Measurements from ENCODE around the gene RBM47.
"Not testable (repeated sequence)": the region's sequence is repeated elsewhere in the genome, so short reads cannot be mapped to it uniquely, and the experiment has no call there.

Gene RBM47

DNA sequence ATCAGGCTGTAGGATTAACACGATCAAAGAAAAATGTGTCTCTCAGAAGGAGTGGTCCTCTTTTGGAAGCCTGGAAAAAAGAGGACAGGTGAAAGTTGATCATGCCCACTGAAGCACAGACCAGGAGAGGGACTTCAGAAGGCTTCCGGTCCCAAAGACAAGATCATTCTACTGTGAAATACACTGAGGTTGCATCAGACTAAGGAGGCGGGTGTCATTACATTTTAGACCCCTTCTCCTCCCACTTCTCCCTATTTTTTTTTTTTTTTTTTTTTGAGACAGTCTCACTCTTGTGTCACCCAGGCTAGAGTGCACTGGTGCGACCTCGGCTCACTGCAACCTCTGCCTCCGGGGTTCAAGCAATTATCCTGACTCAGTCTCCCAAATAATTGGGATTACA lies 67.5 kb downstream of the RBM47 start:
- no peak for DNase-seq (ENCODE audit: low read depth)

GRCh38 chr4:40561543-40562177 lies 68.0 kb downstream of the RBM47 start:
- DNase-seq (ENCODE audit: low read depth): not testable (repeated sequence)

- DNase-seq (ENCODE audit: low read depth): no peak
Observed at GRCh38 chr4:40559585-40560465, 69.8 kb downstream of the RBM47 start.

DNA sequence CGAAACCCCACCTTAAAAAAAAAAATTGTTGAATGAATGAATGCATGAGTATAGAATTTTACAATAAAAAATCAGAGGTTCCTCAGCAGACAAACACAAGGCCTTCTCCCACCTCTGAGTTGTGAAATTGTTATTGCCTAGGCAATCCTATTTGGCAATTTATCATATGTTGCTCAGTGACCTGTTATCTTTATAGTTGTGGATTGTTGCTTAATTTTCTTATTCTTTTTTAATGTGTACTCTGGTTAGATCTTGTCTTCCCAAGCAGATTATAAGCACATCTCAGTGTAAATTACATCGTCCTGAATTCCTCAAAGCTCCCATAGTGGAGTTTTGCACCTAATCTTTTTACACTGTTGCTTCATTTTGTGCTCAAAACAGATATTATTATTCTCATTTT lies 71.9 kb downstream of the RBM47 start:
- DNase-seq (ENCODE audit: low read depth): no peak

DNA sequence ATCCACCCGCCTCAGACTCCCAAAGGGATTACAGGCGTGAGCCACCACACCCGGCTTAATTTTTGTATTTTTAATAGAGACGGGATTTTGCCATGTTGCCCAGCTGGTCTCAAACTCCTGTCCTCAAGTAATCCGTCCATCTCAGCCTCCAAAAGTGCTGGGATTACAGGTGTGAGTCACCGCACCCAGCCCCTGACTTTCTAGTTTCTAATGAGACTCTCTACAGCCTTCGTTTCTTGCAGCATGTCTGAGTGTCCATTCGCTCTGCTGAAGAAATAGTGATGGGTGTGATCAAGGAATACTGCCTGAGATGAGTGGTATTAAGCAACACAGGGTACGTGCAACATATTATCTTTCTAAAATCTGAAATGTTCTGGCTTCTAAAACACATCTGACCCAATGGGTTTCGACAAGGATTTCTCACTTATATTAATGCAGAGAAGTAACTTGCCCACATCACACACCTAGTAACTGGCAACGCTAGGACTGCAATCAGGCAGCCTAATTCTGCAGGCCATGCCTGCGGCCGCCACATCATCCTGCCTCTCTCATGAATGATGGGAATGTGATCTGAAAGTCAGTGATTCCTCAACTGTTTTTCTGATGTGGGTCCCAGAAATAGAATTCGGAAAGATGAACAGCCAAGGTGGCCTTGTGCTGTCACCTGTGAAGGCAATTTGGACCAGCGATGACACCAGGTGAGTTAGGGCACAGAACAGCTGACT lies 74.3 kb downstream of the RBM47 start:
- DNase-seq (ENCODE audit: low read depth): no peak

DNA sequence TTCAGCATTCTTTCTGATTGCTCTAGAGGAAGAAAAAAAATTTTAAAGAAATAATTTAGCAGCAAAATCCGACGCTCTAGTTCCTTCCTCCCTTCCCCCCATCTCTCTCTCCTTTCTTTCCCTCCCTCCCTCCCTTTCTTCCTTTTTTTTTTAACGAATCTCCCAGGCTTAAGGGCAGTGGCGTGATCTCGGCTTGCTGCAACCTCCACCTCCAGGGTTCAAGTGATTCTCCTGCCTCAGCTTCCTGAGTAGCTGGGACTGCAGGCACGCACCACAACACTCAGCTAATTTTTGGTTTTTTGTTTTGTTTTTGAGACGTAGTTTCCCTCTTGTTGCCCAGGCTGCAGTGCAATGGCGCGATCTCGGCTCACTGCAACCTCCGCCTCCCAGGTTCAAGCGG lies 75.0 kb downstream of the RBM47 start:
- DNase-seq (ENCODE audit: low read depth): not testable (repeated sequence)

- DNase-seq (ENCODE audit: low read depth): no peak
Observed at GRCh38 chr4:40553995-40554394, 75.7 kb downstream of the RBM47 start.

DNA sequence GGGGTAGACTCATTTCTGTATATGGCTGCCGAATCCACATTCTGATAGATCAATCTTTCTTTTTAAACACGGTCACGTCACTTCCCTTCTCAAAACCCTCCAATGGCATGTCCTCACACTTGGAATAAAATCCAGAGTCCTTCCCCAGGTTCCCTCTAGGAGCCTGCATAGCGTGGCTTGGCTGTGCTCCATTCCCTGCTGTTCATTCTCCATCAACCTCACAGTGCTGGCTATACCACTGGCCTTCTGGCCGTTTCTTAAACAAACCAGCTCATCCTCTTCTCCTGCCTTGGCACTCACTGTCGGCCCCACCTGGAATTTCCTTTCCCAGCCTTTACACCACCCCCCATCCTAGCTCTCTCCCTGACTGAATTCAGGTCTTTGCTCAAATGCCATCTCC lies 77.1 kb downstream of the RBM47 start:
- DNase-seq (ENCODE audit: low read depth): no peak

DNA sequence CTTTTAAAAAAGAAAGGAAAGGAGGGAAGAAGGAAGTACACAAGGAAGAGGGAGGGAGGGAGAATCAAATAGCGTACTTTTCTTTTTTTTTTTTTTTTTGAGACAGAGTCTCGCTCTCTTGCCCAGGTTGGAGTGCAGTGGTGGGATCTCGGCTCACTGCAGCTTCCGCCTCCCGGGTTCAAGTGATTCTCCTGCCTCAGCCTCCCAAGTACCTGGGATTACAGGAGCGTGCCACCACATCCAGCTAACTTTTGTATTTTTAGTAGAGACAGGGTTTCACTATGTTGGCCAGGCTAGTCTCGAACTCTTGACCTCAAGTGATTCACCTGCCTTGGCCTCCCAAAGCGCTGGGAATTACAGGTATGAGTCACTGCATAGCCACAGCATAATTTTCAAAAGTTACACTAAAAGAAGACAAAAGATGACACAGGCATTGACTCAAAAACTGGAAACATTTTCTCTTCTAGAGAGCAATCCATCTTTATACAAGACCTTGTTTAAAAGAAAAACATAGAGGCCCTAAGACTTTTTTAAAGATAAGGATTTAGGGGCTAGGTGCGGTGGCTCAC lies 78.0 kb downstream of the RBM47 start:
- not testable (repeated sequence) for DNase-seq (ENCODE audit: low read depth)

DNA sequence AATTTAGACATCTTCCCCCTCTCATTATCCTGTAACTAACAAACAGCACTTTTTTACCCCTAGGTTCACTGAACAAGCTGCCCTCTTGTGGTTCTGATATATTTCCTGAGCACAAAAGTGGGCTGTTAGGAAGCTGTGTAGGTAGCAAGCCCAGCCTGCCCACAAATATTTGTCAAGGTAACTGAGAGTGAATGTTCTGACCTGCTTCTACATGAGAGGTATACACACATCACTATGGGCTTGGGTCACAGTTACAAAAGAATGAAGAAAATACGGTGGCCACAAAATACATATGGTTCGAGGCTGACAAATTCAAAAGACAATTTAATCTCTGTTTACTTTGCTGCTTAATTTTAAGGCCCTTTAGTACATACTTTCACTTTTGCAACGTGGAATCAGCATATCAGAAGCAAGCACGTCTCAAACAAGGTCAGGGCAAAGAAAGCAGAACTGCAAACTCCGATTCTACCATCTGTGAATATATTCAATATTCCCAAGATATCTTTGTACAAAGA lies 78.7 kb downstream of the RBM47 start:
- DNase-seq (ENCODE audit: low read depth): no peak

DNA sequence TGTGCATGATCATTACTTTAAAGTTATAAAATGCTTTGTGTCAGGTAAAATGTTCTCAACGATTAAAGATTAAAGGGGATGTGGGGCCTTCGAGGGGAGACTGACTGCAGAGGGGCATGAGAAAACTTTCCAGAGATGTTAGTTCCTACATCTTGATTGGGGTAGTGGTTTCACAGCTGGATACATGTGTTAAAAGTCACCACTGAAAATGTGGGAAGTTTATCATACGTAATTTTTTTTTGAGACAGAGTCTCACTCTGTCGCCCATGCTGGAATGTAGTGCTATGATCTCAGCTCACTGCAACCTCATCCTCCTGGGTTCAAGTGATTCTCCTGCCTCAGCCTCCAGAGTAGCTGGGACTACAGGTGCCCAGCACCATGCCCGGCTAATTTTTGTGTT lies 79.5 kb downstream of the RBM47 start:
- DNase-seq (ENCODE audit: low read depth): no peak

DNA sequence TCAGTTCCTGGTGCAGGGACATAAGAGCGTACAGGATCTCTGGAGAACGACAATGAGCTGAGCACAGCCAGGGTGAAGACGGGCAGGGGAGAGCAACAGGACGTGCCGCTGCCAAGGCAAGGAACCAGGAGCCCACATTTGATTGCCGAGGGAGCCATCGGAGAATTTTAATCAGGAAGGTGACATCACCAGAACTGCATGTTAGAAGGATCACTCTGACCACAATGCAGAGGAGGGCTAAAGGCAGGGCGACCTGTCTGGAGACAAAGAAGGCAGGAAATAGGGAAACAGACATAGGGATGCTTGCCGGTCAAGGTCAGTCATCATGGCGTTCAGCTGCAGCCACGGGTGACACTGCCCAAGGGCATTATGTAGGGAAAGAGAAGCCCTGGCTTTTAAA lies 81.4 kb downstream of the RBM47 start:
- no peak for DNase-seq (ENCODE audit: low read depth)

GRCh38 chr4:40547789-40548132 lies 81.9 kb downstream of the RBM47 start:
- no peak for DNase-seq (ENCODE audit: low read depth)

DNA sequence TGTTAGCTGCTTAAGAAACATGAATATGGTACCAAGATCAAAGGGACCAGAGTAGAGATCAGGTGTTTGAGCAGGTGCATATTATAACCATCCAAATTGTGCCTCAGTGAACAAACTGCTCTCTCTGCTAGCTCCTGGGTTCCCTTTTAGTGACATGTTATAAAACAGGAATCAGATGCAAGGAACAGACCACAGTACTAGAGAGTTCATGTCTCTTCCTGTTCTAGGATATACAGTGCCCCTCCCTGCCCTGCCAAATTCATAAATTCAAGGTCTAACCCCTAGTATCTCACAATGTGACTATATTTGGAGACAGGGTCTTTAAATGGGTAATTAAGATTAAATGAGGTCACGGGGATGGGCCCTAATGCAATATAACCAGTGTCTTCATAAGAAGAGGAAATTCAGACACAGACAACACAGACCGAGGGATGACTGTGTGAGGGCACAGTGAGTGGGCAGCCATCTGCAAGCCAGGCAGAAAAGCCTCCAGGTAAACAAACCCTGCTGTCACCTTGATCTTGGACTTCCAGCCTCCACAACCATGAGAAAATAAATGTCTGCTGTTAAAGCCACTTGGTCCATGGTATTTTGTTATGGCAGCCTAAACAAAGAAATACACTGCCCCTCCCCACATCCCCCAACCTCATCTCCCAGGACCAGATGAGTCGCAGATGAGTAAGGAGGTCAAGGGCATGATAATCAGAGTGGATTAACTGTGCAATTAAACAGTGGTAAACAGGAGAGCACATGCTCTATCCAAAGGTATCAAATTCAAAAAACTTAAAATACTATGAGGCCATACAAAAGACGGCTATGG lies 82.5 kb downstream of the RBM47 start:
- no peak for DNase-seq (ENCODE audit: low read depth)

DNA sequence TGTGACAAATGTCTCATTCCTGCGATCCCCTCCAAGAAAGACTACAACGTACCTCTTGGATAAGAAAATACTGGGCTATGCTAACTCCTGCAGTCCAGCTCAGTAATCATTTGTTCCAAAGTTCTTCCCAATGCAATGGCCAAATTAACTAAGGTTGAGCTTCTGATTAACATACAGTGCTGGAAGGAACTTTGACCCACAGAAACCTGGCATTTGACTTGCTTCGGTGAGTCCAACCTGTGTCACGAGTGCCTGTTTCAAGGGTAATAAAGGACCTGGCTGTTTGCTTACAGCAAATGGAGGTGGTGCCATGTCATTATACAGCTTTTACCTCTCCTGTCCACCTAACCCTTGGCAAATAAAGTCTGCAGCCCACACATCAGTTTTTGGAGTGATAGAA lies 83.2 kb downstream of the RBM47 start:
- no peak for DNase-seq (ENCODE audit: low read depth)

- not testable (repeated sequence) for DNase-seq (ENCODE audit: low read depth)
Observed at GRCh38 chr4:40545487-40545886, 84.2 kb downstream of the RBM47 start.

DNA sequence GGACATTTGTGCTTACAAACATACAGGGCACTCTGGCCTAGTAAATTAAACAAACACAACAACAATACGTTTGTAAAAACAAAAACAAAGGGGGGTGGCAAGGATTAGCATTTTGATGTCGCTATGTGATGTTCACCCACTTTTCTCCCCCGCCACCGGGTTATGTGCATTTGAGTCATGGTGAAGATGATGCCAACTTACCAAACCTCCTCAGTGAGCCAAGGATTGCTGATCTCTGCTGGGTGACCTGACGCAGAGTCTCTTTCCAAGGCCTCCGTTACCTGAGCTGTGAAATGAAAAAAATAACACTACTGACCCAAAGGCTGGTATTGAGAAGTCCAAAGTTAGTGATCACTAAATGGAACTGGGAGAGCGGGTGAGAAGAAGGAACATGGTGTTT lies 85.4 kb downstream of the RBM47 start:
- no peak for DNase-seq (ENCODE audit: low read depth)

DNA sequence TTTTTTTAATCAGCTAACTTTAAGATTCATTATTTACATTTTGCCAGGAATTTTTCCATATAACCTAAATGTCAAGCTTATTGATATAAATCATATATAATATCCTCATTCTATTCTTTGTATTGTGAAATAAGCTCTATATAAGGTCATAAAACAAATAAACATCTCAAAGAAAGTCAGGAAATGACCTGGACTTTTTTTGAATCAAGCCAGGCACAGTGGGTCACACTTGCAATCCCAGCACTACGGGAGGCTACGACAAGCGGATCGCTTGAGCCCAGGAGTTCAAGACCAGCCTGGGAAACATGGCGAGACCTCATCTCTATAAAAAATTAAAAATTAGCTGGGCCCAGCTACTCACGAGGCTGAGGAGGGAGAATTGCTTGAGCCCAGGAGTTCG lies 88.9 kb downstream of the RBM47 start:
- no peak for DNase-seq (ENCODE audit: low read depth)

- DNase-seq (ENCODE audit: low read depth): no peak
Observed at GRCh38 chr4:40536032-40536431, 93.6 kb downstream of the RBM47 start.

DNA sequence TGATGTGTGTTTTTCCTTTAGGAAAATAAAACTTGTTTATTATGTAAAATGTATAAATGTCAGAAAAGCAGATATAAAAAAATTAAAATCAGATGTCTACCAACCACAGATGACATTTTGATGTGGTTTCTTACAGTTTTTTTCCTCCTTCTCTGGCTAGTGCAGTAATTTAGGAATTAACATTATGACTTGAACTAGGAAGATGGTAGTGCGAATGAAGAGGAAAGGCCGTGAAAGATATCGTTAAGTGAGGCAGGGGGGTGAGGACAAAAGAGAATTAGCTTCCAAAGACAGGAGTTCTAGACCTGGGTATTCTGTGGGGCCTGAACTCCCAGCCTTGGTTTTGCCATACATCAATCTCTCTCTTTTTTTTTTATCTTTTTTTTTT lies 98.0 kb downstream of the RBM47 start:
- no peak for DNase-seq (ENCODE audit: low read depth)

DNA sequence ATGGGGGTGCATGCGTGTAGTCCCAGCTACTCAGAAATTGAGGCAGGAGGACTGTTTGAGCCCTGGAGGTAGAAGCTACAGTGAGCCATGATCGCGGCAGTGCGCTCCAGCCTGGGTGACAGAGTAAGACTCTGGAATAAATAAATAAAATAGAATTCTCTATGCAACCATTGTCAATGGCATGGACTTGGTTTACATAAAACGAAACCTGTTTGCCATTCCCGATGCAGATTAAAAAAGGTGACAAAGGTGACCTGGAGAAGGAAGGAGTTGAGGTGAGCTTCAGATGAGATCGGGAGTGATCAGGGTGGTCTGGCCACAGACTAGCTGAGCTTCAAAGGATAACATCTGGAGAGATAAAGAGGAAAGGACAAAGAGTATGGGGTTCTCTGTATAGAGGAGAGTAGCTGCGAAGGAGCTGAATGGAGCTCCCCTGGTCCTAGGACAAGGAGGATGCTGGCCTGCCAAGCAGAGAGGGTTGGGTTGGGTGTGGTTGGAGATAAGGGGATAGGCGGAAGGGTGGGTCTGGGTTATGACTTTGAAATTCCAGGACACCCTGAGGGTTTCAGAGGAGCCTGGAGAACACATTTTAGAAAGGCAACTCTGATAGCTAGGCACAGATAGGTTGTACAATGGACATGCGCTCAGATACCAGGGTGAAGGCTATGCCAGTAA lies 98.6 kb downstream of the RBM47 start:
- no peak for DNase-seq (ENCODE audit: low read depth)

Measured in activated gamma-delta T cell treated with anti-CD3 and anti-CD28 coated beads, Interleukin-2, amount 50 U/mL, for 16 hours (primary cell).